Measurements from ENCODE around the gene PDE6A. TPM values are rescaled to one million over a fixed set of nuclear protein-coding genes. Genes with fewer than 3 reads are reported as not detected.

The PDE6A gene
- total and polyA plus RNA-seq, 2 of the 13 experiments (the other 11 are each of a cell fraction or from before 2014, with no cell fraction given), result 0.01 TPM; not detected in 1

- TF ChIP-seq GMEB2 (CRISPR knock-in tag; IDR thresholded peaks at IDR 0.05; ENCODE audit: low read depth), result no peak
- TF ChIP-seq SMAD9 (CRISPR knock-in tag; IDR thresholded peaks at IDR 0.05), result no peak
- 0 out of 2 replicates have a peak, but pooled peaks have one; percentile 63 for TF ChIP-seq ZNF563 (CRISPR knock-in tag; IDR thresholded peaks at IDR 0.05)
- peak; percentile 64; the same call in 1 of the 2 replicates for TF ChIP-seq HOXA3 (CRISPR knock-in tag; IDR thresholded peaks at IDR 0.05)
- peak; percentile 83 for TF ChIP-seq ZNF781 (CRISPR knock-in tag; IDR thresholded peaks at IDR 0.05; ENCODE audit: borderline replicate concordance, not compliant biosample characterization)
- no peak for TF ChIP-seq FOXA1 (IDR thresholded peaks at IDR 0.05)
- peak; percentile 79 for TF ChIP-seq FOXA1 (CRISPR knock-in tag; IDR thresholded peaks at IDR 0.05)
- TF ChIP-seq ZNF264 (CRISPR knock-in tag; IDR thresholded peaks at IDR 0.05), result peak; percentile 21; the same call in 1 of the 2 replicates
- no peak for TF ChIP-seq ZNF569 (CRISPR knock-in tag; IDR thresholded peaks at IDR 0.05; ENCODE audit: borderline replicate concordance)
- peak; percentile 44 for TF ChIP-seq AGO2 (optimal IDR thresholded peaks at IDR 0.05; ENCODE audit: low read depth, low read length)
- TF ChIP-seq SYNCRIP (IDR thresholded peaks at IDR 0.05; ENCODE audit: insufficient read depth, low read depth, low read length), result no peak
- TF ChIP-seq ZNF44 (CRISPR knock-in tag; IDR thresholded peaks at IDR 0.05), result no peak; the same call in 1 of the 2 replicates
- TF ChIP-seq PPARG (CRISPR knock-in tag; conservative IDR thresholded peaks at IDR 0.05), result no peak
- TF ChIP-seq RFXAP (CRISPR knock-in tag; IDR thresholded peaks at IDR 0.05; ENCODE audit: borderline replicate concordance), result 0 out of 2 replicates have a peak, but pooled peaks have one; percentile 34
- no peak for TF ChIP-seq PCBP2 (optimal IDR thresholded peaks at IDR 0.05; ENCODE audit: low read depth, low read length, poor library complexity, severe bottlenecking)
- TF ChIP-seq ZNF280D (CRISPR knock-in tag; IDR thresholded peaks at IDR 0.05), result no peak
- TF ChIP-seq TEAD2 (CRISPR knock-in tag; IDR thresholded peaks at IDR 0.05), result no peak
- TF ChIP-seq ZBTB20 (CRISPR knock-in tag; IDR thresholded peaks at IDR 0.05; ENCODE audit: borderline replicate concordance, low read depth), result peak; percentile 76; the same call in 1 of the 2 replicates
- peak; percentile 95 for TF ChIP-seq RAD51 (IDR thresholded peaks at IDR 0.05; ENCODE audit: borderline replicate concordance)
- 0 out of 2 replicates have a peak, but pooled peaks have one; percentile 69 for TF ChIP-seq NRL (CRISPR knock-in tag; IDR thresholded peaks at IDR 0.05; ENCODE audit: borderline replicate concordance)
- TF ChIP-seq TAF1 (CRISPR knock-in tag; IDR thresholded peaks at IDR 0.05), result peak; percentile 73
- peak; percentile 99 for TF ChIP-seq NFYC (CRISPR knock-in tag; IDR thresholded peaks at IDR 0.05)
- no peak for TF ChIP-seq ZNF180 (CRISPR knock-in tag; IDR thresholded peaks at IDR 0.05; ENCODE audit: borderline replicate concordance, low read depth)
- TF ChIP-seq ZNF18 (CRISPR knock-in tag; IDR thresholded peaks at IDR 0.05; ENCODE audit: insufficient replicate concordance), result peak; percentile 93
Observed at GRCh38 chr5:149960272-149961185, 15.9 kb upstream of the PDE6A start, which contains the start of gene SLC26A2 (continued).
